ENCODE data around the gene SIL1.
"Not testable (repeated sequence)": the region's sequence is repeated elsewhere in the genome, so short reads cannot be mapped to it uniquely, and the experiment has no call there.

Gene SIL1

GRCh38 chr5:139199321-139199720 is 1.2 kb upstream of the SIL1 start:
- DNase-seq: no peak

GRCh38 chr5:139196296-139196956 is 1.7 kb downstream of the SIL1 start:
- DNase-seq: no peak

- no peak for DNase-seq
Observed at GRCh38 chr5:139194486-139194885, 3.7 kb downstream of the SIL1 start.

- DNase-seq: no peak
Observed at GRCh38 chr5:139193928-139194327, 4.2 kb downstream of the SIL1 start.

GRCh38 chr5:139192906-139193305 is 5.3 kb downstream of the SIL1 start:
- not testable (repeated sequence) for DNase-seq

GRCh38 chr5:139191954-139192353 is 6.2 kb downstream of the SIL1 start:
- not testable (repeated sequence) for DNase-seq

GRCh38 chr5:139190125-139190524 is 8.0 kb downstream of the SIL1 start:
- peak; percentile 56 for DNase-seq

GRCh38 chr5:139188558-139189270 is 9.5 kb downstream of the SIL1 start:
- no peak for DNase-seq

GRCh38 chr5:139186752-139187326 is 11.3 kb downstream of the SIL1 start:
- DNase-seq: peak; percentile 32

GRCh38 chr5:139186261-139186660 is 11.9 kb downstream of the SIL1 start:
- peak; percentile 22 for DNase-seq

- no peak for DNase-seq
Observed at GRCh38 chr5:139185589-139185988, 12.6 kb downstream of the SIL1 start.

GRCh38 chr5:139183502-139183901 is 14.7 kb downstream of the SIL1 start:
- DNase-seq: no peak

GRCh38 chr5:139182528-139183296 is 15.5 kb downstream of the SIL1 start:
- no peak for DNase-seq

- DNase-seq: peak; percentile 20
Observed at GRCh38 chr5:139181835-139182452, 16.2 kb downstream of the SIL1 start.

GRCh38 chr5:139181322-139181730 is 16.8 kb downstream of the SIL1 start:
- DNase-seq: peak; percentile 63

GRCh38 chr5:139180850-139181249 is 17.3 kb downstream of the SIL1 start:
- no peak for DNase-seq

- DNase-seq: not testable (repeated sequence)
Observed at GRCh38 chr5:139179778-139180513, 18.2 kb downstream of the SIL1 start.

GRCh38 chr5:139178935-139179334 is 19.2 kb downstream of the SIL1 start:
- peak; percentile 33 for DNase-seq

GRCh38 chr5:139178589-139178917 is 19.6 kb downstream of the SIL1 start:
- DNase-seq: no peak

GRCh38 chr5:139177809-139178588 is 20.2 kb downstream of the SIL1 start:
- no peak for DNase-seq

GRCh38 chr5:139177281-139177680 is 20.9 kb downstream of the SIL1 start:
- DNase-seq: not testable (repeated sequence)

Measured in fibroblast of skin of scalp (primary cell).